AG04450 (cell line): Measurements from ENCODE around the gene DNM3. TPM values are rescaled to one million over a fixed set of nuclear protein-coding genes. Genes with fewer than 3 reads are reported as not detected.

Experiments used
- CTCF ChIA-PET: fragments of 300-600, 350-600 bp; formaldehyde crosslinking; extraction: SDS; loops from one replicate; lab custom pipeline; 2022; ENCODE audit warnings: antibody characterized with exemption, inconsistent platforms; lab: Charles Lee
- POLR2A ChIA-PET: fragments of 350-600 bp; formaldehyde crosslinking; extraction: SDS; loops from one replicate; lab custom pipeline; 2021; ENCODE audit warnings: antibody characterized with exemption, inconsistent platforms; lab: Yijun Ruan, JAX
- DNase-seq: peaks from one replicate; pipeline ENCODE4 v3.0.0-alpha.2; 2011; ENCODE audit warnings: low read depth, low spot score
- H3K27ac ChIP-seq: one replicate; pipeline ENCODE4 v1.5.1; 2012; ENCODE audit warnings: low read depth, low read length, control low read depth
- H3K27me3 ChIP-seq: one replicate; pipeline ENCODE4 v1.6.0; 2012; ENCODE audit warnings: low read length; ENCODE audit not compliant: control insufficient read depth, insufficient read depth
- H3K4me3 ChIP-seq: 2 replicates; pipeline ENCODE4 v1.5.1; 2011; ENCODE audit warnings: mild to moderate bottlenecking, low read depth, low read length, control low read depth
- H3K9me3 ChIP-seq: 2 replicates; pipeline ENCODE4 v1.5.1; 2012; ENCODE audit warnings: low read length; ENCODE audit not compliant: control insufficient read depth, insufficient read depth
- polyA plus RNA-seq: library from polyadenylated mRNA; depleted of rRNA; stranded (reverse); fragments of >200 nt; gene quantifications from 2 replicates; pipeline ENCODE4 v1.2.3, GENCODE V29; 2011
- TF ChIP-seq, protein P1 (sequence below): IDR thresholded peaks from 2 replicates; pipeline ENCODE4 v1.5.1; 2011; ENCODE audit warnings: low read depth, low read length, control low read depth, inconsistent platforms

DNM3 gene
- polyA plus RNA-seq, 1 experiment = 0.37 TPM

DNA sequence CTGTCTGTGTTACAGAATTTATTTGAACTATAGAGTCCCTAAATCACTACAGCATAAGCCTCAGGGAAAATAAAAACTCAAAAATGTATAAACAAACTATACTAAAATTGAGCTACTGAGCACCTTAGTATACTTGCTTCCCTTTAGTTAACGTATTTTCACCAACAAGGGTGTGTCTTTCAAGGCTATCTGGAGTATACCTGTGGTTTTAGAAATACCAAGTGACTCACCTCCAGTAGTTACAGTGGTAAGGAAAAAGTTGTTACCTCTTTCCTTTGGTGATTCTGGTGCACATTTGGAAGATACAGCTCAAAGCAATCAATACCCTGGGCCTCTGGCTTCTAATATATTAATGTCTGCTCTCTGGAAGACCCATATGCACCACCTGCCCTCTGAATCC is 511.1 kb downstream of the DNM3 start:
- Histone ChIP-seq H3K9me3 (no peaks in the 10 kb centered on the region), H3K27ac (no peak overlapping the region), H3K27me3 (no peaks in the 10 kb centered on the region), H3K4me3 (no peak overlapping the region)
- ChIA-PET POLR2A (interaction anchor here (2.1 kb wide), 1 partner anchor 208 kb away, joined by 5 read pairs; no protein-coding TSS in a partner anchor), CTCF (interaction anchor here (1.6 kb wide), 1 partner anchor 350 kb away, joined by 5 read pairs; no protein-coding TSS in a partner anchor)
- no peak for DNase-seq
- TF ChIP-seq, protein P1, sequence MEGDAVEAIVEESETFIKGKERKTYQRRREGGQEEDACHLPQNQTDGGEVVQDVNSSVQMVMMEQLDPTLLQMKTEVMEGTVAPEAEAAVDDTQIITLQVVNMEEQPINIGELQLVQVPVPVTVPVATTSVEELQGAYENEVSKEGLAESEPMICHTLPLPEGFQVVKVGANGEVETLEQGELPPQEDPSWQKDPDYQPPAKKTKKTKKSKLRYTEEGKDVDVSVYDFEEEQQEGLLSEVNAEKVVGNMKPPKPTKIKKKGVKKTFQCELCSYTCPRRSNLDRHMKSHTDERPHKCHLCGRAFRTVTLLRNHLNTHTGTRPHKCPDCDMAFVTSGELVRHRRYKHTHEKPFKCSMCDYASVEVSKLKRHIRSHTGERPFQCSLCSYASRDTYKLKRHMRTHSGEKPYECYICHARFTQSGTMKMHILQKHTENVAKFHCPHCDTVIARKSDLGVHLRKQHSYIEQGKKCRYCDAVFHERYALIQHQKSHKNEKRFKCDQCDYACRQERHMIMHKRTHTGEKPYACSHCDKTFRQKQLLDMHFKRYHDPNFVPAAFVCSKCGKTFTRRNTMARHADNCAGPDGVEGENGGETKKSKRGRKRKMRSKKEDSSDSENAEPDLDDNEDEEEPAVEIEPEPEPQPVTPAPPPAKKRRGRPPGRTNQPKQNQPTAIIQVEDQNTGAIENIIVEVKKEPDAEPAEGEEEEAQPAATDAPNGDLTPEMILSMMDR = no peak

DNA sequence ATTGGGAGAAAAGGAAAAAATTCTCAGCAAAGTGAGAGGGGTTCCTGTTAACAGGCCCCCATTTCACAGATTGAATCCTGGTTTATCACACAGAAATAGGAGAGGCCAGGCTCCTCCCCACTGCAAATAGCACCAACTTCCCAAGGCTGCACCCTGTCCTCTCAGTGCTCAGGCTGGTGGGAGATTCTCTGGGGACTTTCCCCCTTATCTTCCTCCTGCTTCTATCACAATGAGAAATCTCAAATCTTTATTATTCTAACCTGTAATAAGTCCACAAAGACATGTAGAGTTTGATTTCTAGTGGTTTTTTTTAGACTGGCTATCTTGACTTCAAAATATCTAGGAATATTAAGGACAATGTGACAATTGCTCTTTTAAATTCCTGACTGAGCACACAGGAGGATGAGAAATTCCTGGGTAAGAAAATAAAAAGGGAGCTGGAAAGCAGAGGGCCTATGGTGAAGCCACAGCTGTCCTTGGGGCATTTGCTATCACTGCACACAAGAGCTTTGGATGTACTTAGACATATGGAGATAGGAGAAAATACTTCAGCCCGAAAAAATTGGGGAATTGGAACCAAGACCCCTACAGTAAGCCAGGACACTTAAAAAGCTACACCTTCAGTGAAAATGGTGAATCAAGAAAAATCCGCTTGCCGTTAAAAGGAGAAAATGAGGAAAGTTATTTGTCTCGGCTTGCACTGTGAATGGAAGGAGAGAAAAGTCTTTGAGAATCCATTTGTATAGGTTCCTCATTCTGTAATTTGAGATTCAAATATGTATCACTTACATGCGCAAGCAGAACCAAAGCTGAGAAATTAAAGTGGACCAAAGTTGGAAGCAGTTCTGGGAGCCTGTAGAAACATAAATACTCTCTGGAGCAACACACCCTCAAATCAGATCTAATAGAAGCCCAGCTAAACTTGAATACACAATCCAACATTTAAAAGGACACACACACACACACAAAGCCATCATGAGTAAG is 513.3 kb downstream of the DNM3 start:
- Histone ChIP-seq H3K27ac (no peak overlapping the region), H3K27me3 (no peaks in the 10 kb centered on the region), H3K4me3 (no peak overlapping the region), H3K9me3 (no peaks in the 10 kb centered on the region)
- no peak for DNase-seq
- ChIA-PET POLR2A (no interaction called here), CTCF (interaction anchor here (0.6 to 1.8 kb wide), 4 partner anchors 40 to 612 kb away, joined by 5 read pairs; no protein-coding TSS in a partner anchor)
- TF ChIP-seq, protein P1 = no peak

DNA sequence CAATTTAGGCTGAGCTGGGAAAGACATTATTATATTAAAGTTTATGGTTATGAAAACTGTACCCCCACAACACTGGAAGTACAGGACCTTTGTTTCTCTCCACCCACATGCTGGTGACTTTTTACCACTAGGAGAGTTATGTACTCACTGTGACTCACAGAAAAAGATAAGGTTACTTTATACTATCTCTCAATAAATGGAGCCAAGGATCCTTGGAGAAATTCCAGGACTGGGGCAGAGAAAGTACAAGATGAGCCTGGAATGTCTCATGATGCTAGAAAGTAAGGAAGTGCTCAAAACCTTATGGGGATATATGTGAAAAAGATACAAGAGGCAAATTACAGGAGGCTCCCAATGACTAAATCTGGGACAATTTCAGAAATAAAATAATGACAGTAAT is 515.3 kb downstream of the DNM3 start:
- DNase-seq = peak; percentile 53
- H3K9me3 ChIP-seq = no peaks in the 10 kb centered on the region
- TF ChIP-seq, protein P1 = 0 out of 2 replicates have a peak, but pooled peaks have one; percentile 23
- POLR2A ChIA-PET = no interaction called here
- no peaks in the 10 kb centered on the region for H3K27me3 ChIP-seq
- no peak overlapping the region for H3K27ac ChIP-seq
- CTCF ChIA-PET = no interaction called here
- H3K4me3 ChIP-seq = no peak overlapping the region

DNA sequence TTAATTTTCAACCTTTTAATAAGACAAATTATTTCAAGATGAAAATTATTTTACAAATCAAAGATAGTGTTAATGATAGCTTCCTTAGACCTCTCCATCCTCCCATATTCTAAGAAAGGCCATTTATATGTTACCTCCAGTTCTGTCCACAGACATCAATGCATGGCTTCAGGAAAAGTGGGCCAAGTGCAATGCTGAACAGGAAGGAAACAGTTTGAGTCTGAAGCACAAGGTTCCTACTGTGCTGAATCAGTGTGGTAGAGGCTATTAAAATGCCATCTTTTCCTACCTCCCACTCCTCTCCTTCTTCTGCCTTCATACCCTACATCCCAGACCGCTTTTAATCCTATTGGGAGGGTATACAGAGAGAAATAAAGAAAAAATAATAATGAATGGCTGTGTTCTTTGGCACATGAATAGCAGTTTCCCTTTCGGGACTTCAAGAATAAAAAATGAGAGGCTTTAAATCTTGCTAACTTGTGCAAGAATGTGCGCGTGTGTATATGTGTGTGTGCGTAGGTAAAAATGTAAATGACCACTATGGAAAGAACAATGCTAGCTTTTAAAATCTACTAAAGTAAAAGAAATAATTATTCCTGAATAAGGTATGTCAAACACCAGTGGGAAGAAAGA is 516.6 kb downstream of the DNM3 start:
- ChIA-PET CTCF (interaction anchor here (0.7 to 0.9 kb wide), 3 partner anchors 13 to 72 kb away, joined by 3 to 4 read pairs (median 4); no protein-coding TSS in a partner anchor), POLR2A (interaction anchor here (0.6 to 1.5 kb wide), 3 partner anchors 23 to 71 kb away, joined by 3 to 6 read pairs (median 5); no protein-coding TSS in a partner anchor)
- TF ChIP-seq, protein P1 = no peak
- H3K27me3 ChIP-seq = no peaks in the 10 kb centered on the region
- H3K27ac ChIP-seq = peak overlapping the region; percentile 68
- no peaks in the 10 kb centered on the region for H3K9me3 ChIP-seq
- peak overlapping the region; percentile 11; the same call in 1 of the 2 replicates for H3K4me3 ChIP-seq
- DNase-seq = no peak
